Osteocyte (in vitro differentiated cells): ENCODE measurements around the gene ME3. TPM values are rescaled to one million over a fixed set of nuclear protein-coding genes. Genes with fewer than 3 reads are reported as not detected.
A peak's percentile ranks its signal among the peaks of the same experiment; 100 is the strongest.

Experiments
- DNase-seq: peaks from one replicate; pipeline ENCODE4 v3.0.0; 2021; ENCODE audit warnings: mixed read lengths; ENCODE audit not compliant: unreplicated experiment; ENCODE audit errors: extremely low spot score
- H3K27ac Mint-ChIP-seq: one replicate; pipeline ENCODE4 v1.8.0; 2021; ENCODE audit warnings: mild to moderate bottlenecking, mixed read lengths; ENCODE audit not compliant: unreplicated experiment
- H3K27me3 Mint-ChIP-seq: one replicate; pipeline ENCODE4 v1.8.0; 2021; ENCODE audit warnings: mixed read lengths; ENCODE audit not compliant: unreplicated experiment
- H3K36me3 Mint-ChIP-seq: one replicate; pipeline ENCODE4 v1.8.0; 2021; ENCODE audit warnings: mixed read lengths; ENCODE audit not compliant: unreplicated experiment
- H3K4me1 Mint-ChIP-seq: one replicate; pipeline ENCODE4 v1.8.0; 2021; ENCODE audit warnings: mixed read lengths; ENCODE audit not compliant: unreplicated experiment
- H3K4me3 Mint-ChIP-seq: one replicate; pipeline ENCODE4 v1.8.0; 2021; ENCODE audit warnings: mild to moderate bottlenecking, moderate library complexity, mixed read lengths; ENCODE audit not compliant: unreplicated experiment
- H3K9me3 Mint-ChIP-seq: one replicate; pipeline ENCODE4 v1.8.0; 2021; ENCODE audit warnings: mixed read lengths; ENCODE audit not compliant: unreplicated experiment
- total RNA-seq: library from RNA; stranded (reverse); gene quantifications from 2 replicates; pipeline ENCODE4 v1.2.1, GENCODE V29; 2021
- TF ChIP-seq, protein P1 (sequence below): fragments of 200-600 bp; sonication (generic); IDR thresholded peaks from 2 replicates; pipeline ENCODE4 v1.5.0; 2021; ENCODE audit warnings: antibody characterized with exemption, mild to moderate bottlenecking, moderate library complexity

ME3 gene
- total RNA-seq, 1 donor from 2014 or later = 19.5 TPM

DNA sequence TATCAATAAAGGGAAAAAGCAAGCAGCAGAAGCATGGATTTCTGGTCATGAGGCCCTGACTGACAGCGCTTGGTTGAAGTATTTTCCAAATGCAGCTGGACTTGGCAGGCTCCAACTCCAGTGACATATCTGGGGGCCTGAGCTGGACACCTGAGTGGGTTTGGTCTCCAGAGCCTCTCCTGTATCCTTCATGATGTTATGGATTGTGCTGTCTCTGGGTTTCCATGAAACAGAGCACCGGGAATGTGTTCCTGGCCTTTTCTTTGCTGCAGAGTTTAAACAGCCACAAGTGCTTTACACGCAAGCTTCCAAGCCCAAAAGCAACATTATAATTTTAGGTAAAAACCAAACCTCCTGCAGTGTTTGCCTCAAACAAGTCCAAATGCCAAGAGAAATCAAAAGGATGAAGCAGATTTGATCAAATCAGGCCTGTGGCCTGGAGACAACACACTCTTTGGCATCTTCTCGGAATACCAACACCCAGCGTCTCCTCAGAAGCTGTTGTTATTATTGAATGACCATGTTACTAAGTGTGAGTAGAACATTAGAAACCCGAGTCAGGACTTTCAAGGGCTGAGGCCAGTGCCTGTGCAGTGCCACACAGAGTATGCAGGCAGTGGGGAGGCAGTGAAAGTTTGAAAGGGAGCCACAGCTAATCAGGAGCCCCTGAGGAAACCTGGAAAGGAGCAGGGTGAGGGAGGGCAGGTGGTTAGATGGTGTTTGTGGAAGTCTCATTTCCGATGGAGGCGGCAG lies 42.0 kb downstream of the ME3 start:
- H3K36me3 Mint-ChIP-seq = no peaks in the 10 kb centered on the region
- TF ChIP-seq, protein P1, sequence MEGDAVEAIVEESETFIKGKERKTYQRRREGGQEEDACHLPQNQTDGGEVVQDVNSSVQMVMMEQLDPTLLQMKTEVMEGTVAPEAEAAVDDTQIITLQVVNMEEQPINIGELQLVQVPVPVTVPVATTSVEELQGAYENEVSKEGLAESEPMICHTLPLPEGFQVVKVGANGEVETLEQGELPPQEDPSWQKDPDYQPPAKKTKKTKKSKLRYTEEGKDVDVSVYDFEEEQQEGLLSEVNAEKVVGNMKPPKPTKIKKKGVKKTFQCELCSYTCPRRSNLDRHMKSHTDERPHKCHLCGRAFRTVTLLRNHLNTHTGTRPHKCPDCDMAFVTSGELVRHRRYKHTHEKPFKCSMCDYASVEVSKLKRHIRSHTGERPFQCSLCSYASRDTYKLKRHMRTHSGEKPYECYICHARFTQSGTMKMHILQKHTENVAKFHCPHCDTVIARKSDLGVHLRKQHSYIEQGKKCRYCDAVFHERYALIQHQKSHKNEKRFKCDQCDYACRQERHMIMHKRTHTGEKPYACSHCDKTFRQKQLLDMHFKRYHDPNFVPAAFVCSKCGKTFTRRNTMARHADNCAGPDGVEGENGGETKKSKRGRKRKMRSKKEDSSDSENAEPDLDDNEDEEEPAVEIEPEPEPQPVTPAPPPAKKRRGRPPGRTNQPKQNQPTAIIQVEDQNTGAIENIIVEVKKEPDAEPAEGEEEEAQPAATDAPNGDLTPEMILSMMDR = no peak

DNA sequence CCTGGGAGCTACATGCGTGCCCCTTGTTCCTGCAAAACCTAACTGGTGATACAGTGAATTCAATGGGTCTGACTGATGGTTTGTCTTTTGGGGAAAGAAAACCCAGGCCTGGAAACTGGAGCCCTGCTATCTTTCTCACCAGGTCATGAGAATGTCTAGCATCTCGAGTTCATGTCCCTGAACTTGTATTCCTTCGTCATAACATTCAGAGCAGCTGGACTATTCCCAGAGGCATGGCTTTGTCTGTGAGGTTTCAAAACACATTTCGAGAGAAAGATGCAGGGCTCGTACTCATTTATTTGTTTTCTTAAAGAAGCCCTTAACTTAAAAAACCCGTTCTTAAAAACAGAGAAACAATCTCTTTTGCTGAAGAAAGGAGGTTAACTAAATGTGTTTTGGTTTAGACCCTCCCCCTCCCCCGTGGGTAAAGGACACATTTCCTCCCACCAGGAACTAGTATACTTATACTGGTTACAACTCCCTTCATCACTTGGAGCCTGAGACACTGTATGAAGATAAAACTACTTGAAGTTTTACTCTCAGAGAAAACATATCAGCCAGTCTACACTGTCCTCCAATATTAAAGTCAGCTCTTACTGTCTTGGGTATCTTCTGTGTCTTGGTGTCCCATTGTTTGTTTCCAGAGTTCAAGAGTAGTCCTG lies 43.2 kb downstream of the ME3 start:
- Mint-ChIP-seq H3K27me3 (no peaks in the 10 kb centered on the region), H3K9me3 (no peaks in the 10 kb centered on the region), H3K4me1 (peaks cover 66% of the 10 kb centered on the region), H3K4me3 (no peak overlapping the region), H3K36me3 (no peaks in the 10 kb centered on the region), H3K27ac (peak overlapping the region; percentile 89)
- no peak for DNase-seq
- TF ChIP-seq, protein P1 = no peak

More for the DNA sequence above, 42.0 kb downstream of the ME3 start:
- H3K4me1 Mint-ChIP-seq = peaks cover 60% of the 10 kb centered on the region
- no peaks in the 10 kb centered on the region for H3K27me3 Mint-ChIP-seq
- no peaks in the 10 kb centered on the region for H3K9me3 Mint-ChIP-seq
- no peak overlapping the region for H3K4me3 Mint-ChIP-seq
- DNase-seq = no peak
- peak overlapping the region; percentile 60 for H3K27ac Mint-ChIP-seq

DNA sequence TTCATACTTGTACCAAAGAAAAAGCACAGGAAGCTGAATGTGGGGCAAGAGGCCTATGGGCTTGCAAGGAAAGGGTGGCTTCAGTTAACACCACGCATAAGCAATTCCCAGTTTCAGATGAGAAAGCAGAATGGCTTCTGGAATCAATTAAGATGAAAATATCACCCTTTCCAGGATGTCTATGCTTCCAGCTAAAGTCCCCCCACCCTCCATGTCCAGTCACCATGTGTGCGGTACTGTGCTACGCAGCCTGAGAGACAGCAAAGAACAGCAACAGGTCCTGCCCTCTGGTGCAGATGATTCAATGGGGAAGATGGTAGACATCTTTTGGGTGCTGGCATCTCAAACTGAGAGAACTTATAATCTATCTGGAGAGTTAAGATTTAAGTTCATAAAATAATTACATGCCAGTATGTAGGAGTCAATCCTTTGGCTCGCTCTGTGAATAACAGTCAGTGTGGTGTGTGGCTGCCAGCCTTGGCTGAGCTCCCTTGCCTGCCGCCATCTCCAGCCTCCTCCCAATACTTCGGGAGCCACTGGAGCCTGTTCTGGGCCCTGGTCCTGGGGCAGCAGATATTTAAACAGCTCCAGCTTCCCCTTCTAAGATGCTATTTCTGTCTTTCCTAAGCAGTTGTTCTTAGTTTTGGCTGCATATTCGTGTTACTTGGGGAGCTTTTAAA lies 44.5 kb downstream of the ME3 start:
- no peak for DNase-seq
- H3K4me3 Mint-ChIP-seq = no peak overlapping the region
- TF ChIP-seq, protein P1 = no peak
- H3K27ac Mint-ChIP-seq = peak overlapping the region; percentile 53
- H3K27me3 Mint-ChIP-seq = no peaks in the 10 kb centered on the region
- H3K4me1 Mint-ChIP-seq = peaks cover 72% of the 10 kb centered on the region
- H3K36me3 Mint-ChIP-seq = no peaks in the 10 kb centered on the region
- no peaks in the 10 kb centered on the region for H3K9me3 Mint-ChIP-seq

DNA sequence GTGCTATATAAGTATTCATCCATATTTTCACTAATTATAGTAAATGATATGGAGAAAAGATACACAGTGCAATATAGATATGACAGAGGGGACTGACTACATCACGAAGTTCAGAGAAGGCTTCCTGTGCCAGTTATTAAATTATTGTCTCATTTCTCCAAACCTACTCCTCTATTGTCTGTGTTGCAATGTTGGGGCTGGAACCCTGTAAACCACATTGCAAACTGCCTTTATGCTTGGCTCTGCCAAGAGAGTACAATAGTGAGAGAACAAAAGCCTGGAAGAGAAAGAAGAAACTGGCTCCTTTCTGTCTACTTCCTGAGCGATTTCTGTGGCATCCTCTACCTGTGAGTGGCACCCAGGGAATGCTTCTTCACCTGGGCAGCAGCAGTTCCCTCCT lies 46.4 kb downstream of the ME3 start:
- TF ChIP-seq, protein P1 = no peak
- H3K27me3 Mint-ChIP-seq = no peaks in the 10 kb centered on the region
- peaks cover 2% of the 10 kb centered on the region for H3K36me3 Mint-ChIP-seq
- DNase-seq = no peak
- no peak overlapping the region for H3K27ac Mint-ChIP-seq
- H3K4me1 Mint-ChIP-seq = peaks cover 77% of the 10 kb centered on the region
- no peak overlapping the region for H3K4me3 Mint-ChIP-seq
- H3K9me3 Mint-ChIP-seq = no peaks in the 10 kb centered on the region

DNA sequence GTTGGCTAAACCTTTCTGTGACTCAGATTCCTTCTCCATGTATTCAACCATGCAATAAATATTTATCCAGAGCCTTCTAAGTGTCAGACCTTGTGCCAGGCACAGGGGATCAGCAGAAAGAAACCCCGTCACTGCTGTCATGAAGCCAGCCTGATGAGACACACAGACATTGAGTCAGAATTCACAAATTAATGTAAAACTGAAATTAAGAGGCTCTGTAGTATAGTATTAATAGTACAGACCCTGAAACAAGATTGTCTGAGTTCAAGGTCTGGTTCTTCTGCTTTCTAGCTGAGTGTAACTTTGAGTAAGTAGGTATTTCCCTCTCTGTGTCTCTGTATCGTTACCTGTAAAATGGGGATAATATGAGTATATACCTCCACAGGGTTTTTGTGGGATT lies 46.9 kb downstream of the ME3 start:
- no peak overlapping the region for H3K4me3 Mint-ChIP-seq
- TF ChIP-seq, protein P1 = no peak
- DNase-seq = no peak
- H3K9me3 Mint-ChIP-seq = no peaks in the 10 kb centered on the region
- peaks cover 2% of the 10 kb centered on the region for H3K36me3 Mint-ChIP-seq
- no peaks in the 10 kb centered on the region for H3K27me3 Mint-ChIP-seq
- H3K27ac Mint-ChIP-seq = no peak overlapping the region
- H3K4me1 Mint-ChIP-seq = peaks cover 77% of the 10 kb centered on the region
